ENCODE results near the gene FUCA1. TPM values are rescaled to one million over a fixed set of nuclear protein-coding genes. Genes with fewer than 3 reads are reported as not detected.

Gene FUCA1
- total and polyA plus RNA-seq, 2 of the 8 experiments (the other 6 are each of a cell fraction or from before 2014, with no cell fraction given) = 5.9 to 6.4 TPM

DNA sequence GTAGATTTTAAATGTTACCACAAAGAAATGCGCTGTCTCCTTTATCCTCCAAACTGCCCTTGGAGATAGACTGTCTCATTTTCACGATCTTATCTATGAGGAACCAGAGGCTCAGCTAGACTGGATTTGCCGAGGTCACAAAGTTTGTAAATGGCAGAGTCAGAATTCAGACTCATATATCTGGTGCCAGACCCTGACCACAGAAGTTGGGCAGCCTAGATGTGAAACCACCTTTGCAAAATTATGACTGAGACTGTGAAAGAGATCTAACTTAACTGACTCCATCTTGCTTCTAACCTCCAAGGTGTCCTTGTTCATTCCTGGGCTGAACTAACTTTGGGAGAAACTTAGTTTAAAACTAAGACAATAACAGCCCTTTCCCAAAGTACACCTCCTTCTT lies 31.0 kb upstream of the FUCA1 start:
- Histone ChIP-seq H3K79me2 (ENCODE audit: control insufficient read depth in 1 of 2, insufficient read depth in 2 of 2, low read length in 2 of 2) (no peaks in the 10 kb centered on the region), H3K4me3 (ENCODE audit: extremely low read depth in 1 of 4, insufficient read depth in 2 of 4, low read depth in 3 of 4, low read length in 4 of 4) (no peak overlapping the region), H2BK20ac (ENCODE audit: low read length) (no peak overlapping the region), H3K9me3 (ENCODE audit: insufficient read depth in 2 of 2, low read depth in 1 of 2, low read length in 1 of 2) (no peaks in the 10 kb centered on the region), H4K91ac (replicated peaks; ENCODE audit: insufficient read length, low read length) (no peak overlapping the region), H3K9ac (replicated peaks in 1 of 4; ENCODE audit: extremely low read depth in 1 of 4, low read depth in 3 of 4, low read length in 3 of 4) (no peak overlapping the region), H3K23ac (ENCODE audit: insufficient read length) (no peak overlapping the region), H3K36me3 (ENCODE audit: control insufficient read depth in 2 of 4, insufficient read depth in 4 of 4, low read length in 3 of 4) (no peaks in the 10 kb centered on the region), H3K4me2 (ENCODE audit: insufficient read depth in 1 of 2, low read depth in 2 of 2, low read length in 2 of 2) (no peak overlapping the region), H3K4me1 (replicated peaks in 1 of 4; ENCODE audit: control insufficient read depth in 3 of 4, insufficient read depth in 4 of 4, low read length in 3 of 4) (peaks cover 2 to 9% (median 4%) of the 10 kb centered on the region in 4 experiments; a peak in 6 of 7 replicates), H2BK120ac (replicated peaks; ENCODE audit: low read depth, low read length) (no peak overlapping the region), H3K79me1 (ENCODE audit: low read depth, low read length) (no peaks in the 10 kb centered on the region), H2AK5ac (ENCODE audit: low read depth, low read length) (no peak overlapping the region), H2BK5ac (ENCODE audit: low read depth, low read length) (no peak overlapping the region), H4K20me1 (replicated peaks in 1 of 2; ENCODE audit: control insufficient read depth in 1 of 2, insufficient read depth in 2 of 2, low read length in 2 of 2) (no peaks in the 10 kb centered on the region), H2BK15ac (ENCODE audit: low read length) (no peak overlapping the region), H3K27me3 (replicated peaks in 1 of 4; ENCODE audit: control insufficient read depth in 3 of 4, extremely low read depth in 1 of 4, insufficient read depth in 3 of 4, low read length in 3 of 4) (peaks cover 5 to 30% (median 25%) of the 10 kb centered on the region in 4 experiments), H4K8ac (ENCODE audit: extremely low read depth, insufficient read depth, low read length) (no peak overlapping the region), H3K27ac (ENCODE audit: low read depth, low read length) (no peak overlapping the region), H4K5ac (ENCODE audit: insufficient read length, low read depth, low read length) (no peak overlapping the region), H3K4ac (replicated peaks; ENCODE audit: insufficient read length, low read depth, low read length) (no peak overlapping the region), H2BK12ac (ENCODE audit: low read depth, low read length) (no peak overlapping the region), H2AFZ (ENCODE audit: low read length) (no peak overlapping the region), H3K56ac (replicated peaks; ENCODE audit: insufficient read length, low read depth, low read length) (no peak overlapping the region), H3K18ac (ENCODE audit: extremely low read depth, low read length) (no peak overlapping the region), H3K23me2 (ENCODE audit: low read depth, low read length) (peaks cover 2% of the 10 kb centered on the region; the same call in 1 of the 2 replicates), H3K14ac (ENCODE audit: insufficient read length) (no peak overlapping the region)
- ChIA-PET CTCF (ENCODE audit: partially characterized antibody) (interaction anchor here (1.0 kb wide), 1 partner anchor 127 kb away, joined by 3 read pairs; no protein-coding TSS in a partner anchor), POLR2A (ENCODE audit: partially characterized antibody) (no interaction called here)
- FAIRE-seq (no peak), DNase-seq (ENCODE audit: low read depth in 1 of 2, low spot score in 2 of 2) (no peak)
- TF ChIP-seq BRCA1 (IDR thresholded peaks at IDR 0.05; ENCODE audit: low read depth, low read length) (no peak), SRF (IDR thresholded peaks at IDR 0.05; ENCODE audit: low read depth, low read length) (no peak), CHD2 (IDR thresholded peaks at IDR 0.05; ENCODE audit: low read length) (no peak), CHD1 (IDR thresholded peaks at IDR 0.05; ENCODE audit: low read depth, low read length) (no peak), KDM1A (IDR thresholded peaks at IDR 0.05; ENCODE audit: borderline replicate concordance, low read length) (no peak), SIN3A (conservative IDR thresholded peaks at IDR 0.05 in 1 of 2, IDR thresholded peaks at IDR 0.05 in 1 of 2; ENCODE audit: low read depth in 1 of 2, low read length in 2 of 2) (no peak), RAD21 (IDR thresholded peaks at IDR 0.05 in 1 of 2, conservative IDR thresholded peaks at IDR 0.05 in 1 of 2; ENCODE audit: low read depth in 2 of 2, low read length in 2 of 2) (no peak), HDAC2 (IDR thresholded peaks at IDR 0.05; ENCODE audit: borderline replicate concordance in 1 of 2, low read depth in 2 of 2, low read length in 2 of 2) (no peak)
- TF ChIP-seq, protein P1, sequence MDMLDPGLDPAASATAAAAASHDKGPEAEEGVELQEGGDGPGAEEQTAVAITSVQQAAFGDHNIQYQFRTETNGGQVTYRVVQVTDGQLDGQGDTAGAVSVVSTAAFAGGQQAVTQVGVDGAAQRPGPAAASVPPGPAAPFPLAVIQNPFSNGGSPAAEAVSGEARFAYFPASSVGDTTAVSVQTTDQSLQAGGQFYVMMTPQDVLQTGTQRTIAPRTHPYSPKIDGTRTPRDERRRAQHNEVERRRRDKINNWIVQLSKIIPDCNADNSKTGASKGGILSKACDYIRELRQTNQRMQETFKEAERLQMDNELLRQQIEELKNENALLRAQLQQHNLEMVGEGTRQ (IDR thresholded peaks at IDR 0.05; ENCODE audit: low read length) = no peak
- 98% methylated on average over 3 of the region's 3 CpGs; no CpG with 5 or more reads in 1 of the 2 experiments for WGBS, 2 experiments (ENCODE audit: extremely low coverage in 1 of 2, insufficient coverage in 1 of 2, insufficient read length in 1 of 2, insufficient replicate concordance in 2 of 2, low coverage in 1 of 2, low lambda C conversion rate in 2 of 2, missing lambda C conversion rate in 1 of 2)

Measured in H1 (cell line).